Measurements from ENCODE around the gene APLN. TPM values are rescaled to one million over a fixed set of nuclear protein-coding genes. Genes with fewer than 3 reads are reported as not detected.

Gene APLN
- total RNA-seq, 2 experiments from 2014 or later = 1.9 to 2.1 TPM

GRCh38 chrX:129659141-129659540, 4.4 kb upstream of the APLN start:
- peaks cover 7% of the 10 kb centered on the region for H3K4me1 Mint-ChIP-seq
- CTCF ChIA-PET = interaction anchor here (0.8 to 1.0 kb wide), 2 partner anchors 15 to 17 kb away, joined by 3 read pairs; no protein-coding TSS in a partner anchor

GRCh38 chrX:129658429-129658828, 3.7 kb upstream of the APLN start:
- ATAC-seq = no peak
- CTCF ChIA-PET = interaction anchor here (0.5 to 1.0 kb wide), 2 partner anchors 18 to 84 kb away, joined by 3 to 4 read pairs; no protein-coding TSS in a partner anchor
- intact Hi-C loops (cut with DNase I, micrococcal nuclease) = loop anchor here in 1 of 2 experiments (5.0 kb wide), 2 partner anchors 69 to 164 kb away; no protein-coding TSS in a partner anchor

More at GRCh38 chrX:129659141-129659540, 4.4 kb upstream of the APLN start:
- Mint-ChIP-seq H3K36me3 (ENCODE audit: low read depth) (no peaks in the 10 kb centered on the region), H3K9me3 (ENCODE audit: low read depth) (no peaks in the 10 kb centered on the region), H3K4me3 (no peak overlapping the region), H3K27ac (no peak overlapping the region), H3K27me3 (peaks cover 4% of the 10 kb centered on the region)
- DNase-seq (no peak), ATAC-seq (no peak)
- POLR2A ChIA-PET = no interaction called here
- intact Hi-C loops (cut with DNase I, micrococcal nuclease) = loop anchor here in 1 of 2 experiments (5.0 kb wide), 2 partner anchors 68 to 163 kb away; no protein-coding TSS in a partner anchor

GRCh38 chrX:129655547-129656249, 942 bp upstream of the APLN start:
- H3K4me3 Mint-ChIP-seq = peak overlapping the region; percentile 55
- H3K4me1 Mint-ChIP-seq = peaks cover 9% of the 10 kb centered on the region
- intact Hi-C loops (cut with DNase I, micrococcal nuclease) = loop anchor here in 1 of 2 experiments (2.0 to 5.0 kb wide), 3 partner anchors 72 to 249 kb away; no protein-coding TSS in a partner anchor
- peak; percentile 7 for DNase-seq
- no peaks in the 10 kb centered on the region for H3K36me3 Mint-ChIP-seq (ENCODE audit: low read depth)
- no peaks in the 10 kb centered on the region for H3K9me3 Mint-ChIP-seq (ENCODE audit: low read depth)
- POLR2A ChIA-PET = no interaction called here
- CTCF ChIA-PET = interaction anchor here (0.7 to 2.0 kb wide), 6 partner anchors 18 to 126 kb away, joined by 3 to 12 read pairs (median 3); no protein-coding TSS in a partner anchor
- no peak overlapping the region for H3K27ac Mint-ChIP-seq
- ATAC-seq = peak; percentile 45
- H3K27me3 Mint-ChIP-seq = peaks cover 10% of the 10 kb centered on the region

More at GRCh38 chrX:129658429-129658828, 3.7 kb upstream of the APLN start:
- no peak overlapping the region for H3K4me3 Mint-ChIP-seq
- no peaks in the 10 kb centered on the region for H3K9me3 Mint-ChIP-seq (ENCODE audit: low read depth)
- peaks cover 9% of the 10 kb centered on the region for H3K4me1 Mint-ChIP-seq
- POLR2A ChIA-PET = no interaction called here
- no peak overlapping the region for H3K27ac Mint-ChIP-seq
- peaks cover 6% of the 10 kb centered on the region for H3K27me3 Mint-ChIP-seq
- no peaks in the 10 kb centered on the region for H3K36me3 Mint-ChIP-seq (ENCODE audit: low read depth)
- no peak for DNase-seq

- Mint-ChIP-seq H3K9me3 (ENCODE audit: low read depth) (no peaks in the 10 kb centered on the region), H3K36me3 (ENCODE audit: low read depth) (no peaks in the 10 kb centered on the region), H3K27ac (no peak overlapping the region), H3K4me1 (peaks cover 9% of the 10 kb centered on the region), H3K27me3 (peaks cover 10% of the 10 kb centered on the region), H3K4me3 (peak overlapping the region; percentile 63)
- ChIA-PET CTCF (interaction anchor here (0.8 to 2.0 kb wide), 5 partner anchors 19 to 144 kb away, joined by 3 to 12 read pairs (median 4); no protein-coding TSS in a partner anchor), POLR2A (no interaction called here)
- intact Hi-C loops (cut with DNase I, micrococcal nuclease) = loop anchor here in 1 of 2 experiments (2.0 kb wide), 1 partner anchor 251 kb away; no protein-coding TSS in a partner anchor
- peak; percentile 70 for ATAC-seq
- peak; percentile 44 for DNase-seq
These were observed 645 bp downstream of the APLN start for GRCh38 chrX:129653971-129654651.

GRCh38 chrX:129653181-129653970, 1.4 kb downstream of the APLN start:
- Mint-ChIP-seq H3K27me3 (peaks cover 10% of the 10 kb centered on the region), H3K36me3 (ENCODE audit: low read depth) (no peaks in the 10 kb centered on the region), H3K4me3 (peak overlapping the region; percentile 63), H3K27ac (no peak overlapping the region), H3K4me1 (peaks cover 9% of the 10 kb centered on the region), H3K9me3 (ENCODE audit: low read depth) (no peaks in the 10 kb centered on the region)
- intact Hi-C loops (cut with DNase I, micrococcal nuclease) = no loop called here
- ChIA-PET CTCF (no interaction called here), POLR2A (no interaction called here)
- ATAC-seq (no peak), DNase-seq (no peak)

GRCh38 chrX:129652565-129653169, 2.1 kb downstream of the APLN start:
- Mint-ChIP-seq H3K27ac (no peak overlapping the region), H3K4me3 (no peak overlapping the region), H3K27me3 (peaks cover 10% of the 10 kb centered on the region), H3K4me1 (peaks cover 9% of the 10 kb centered on the region), H3K36me3 (ENCODE audit: low read depth) (no peaks in the 10 kb centered on the region), H3K9me3 (ENCODE audit: low read depth) (no peaks in the 10 kb centered on the region)
- DNase-seq (no peak), ATAC-seq (no peak)
- intact Hi-C loops (cut with DNase I, micrococcal nuclease) = no loop called here
- CTCF ChIA-PET = no interaction called here
- POLR2A ChIA-PET = no interaction called here

GRCh38 chrX:129651756-129652564, 2.8 kb downstream of the APLN start:
- DNase-seq (no peak), ATAC-seq (no peak)
- Mint-ChIP-seq H3K36me3 (ENCODE audit: low read depth) (no peaks in the 10 kb centered on the region), H3K27ac (no peak overlapping the region), H3K4me3 (no peak overlapping the region), H3K9me3 (ENCODE audit: low read depth) (no peaks in the 10 kb centered on the region), H3K27me3 (peaks cover 10% of the 10 kb centered on the region), H3K4me1 (peaks cover 9% of the 10 kb centered on the region)
- intact Hi-C loops (cut with DNase I, micrococcal nuclease) = no loop called here
- POLR2A ChIA-PET = no interaction called here
- CTCF ChIA-PET = no interaction called here

GRCh38 chrX:129650821-129651510, 3.8 kb downstream of the APLN start:
- H3K4me3 Mint-ChIP-seq = no peak overlapping the region
- ChIA-PET CTCF (interaction anchor here (0.7 to 1.3 kb wide), 2 partner anchors 173 to 174 kb away, joined by 3 read pairs; no protein-coding TSS in a partner anchor), POLR2A (no interaction called here)
- ATAC-seq (no peak), DNase-seq (no peak)
- H3K4me1 Mint-ChIP-seq = peaks cover 9% of the 10 kb centered on the region
- no peaks in the 10 kb centered on the region for H3K36me3 Mint-ChIP-seq (ENCODE audit: low read depth)
- H3K27me3 Mint-ChIP-seq = peaks cover 10% of the 10 kb centered on the region
- H3K9me3 Mint-ChIP-seq (ENCODE audit: low read depth) = no peaks in the 10 kb centered on the region
- H3K27ac Mint-ChIP-seq = no peak overlapping the region
- intact Hi-C loops (cut with DNase I, micrococcal nuclease) = no loop called here

GRCh38 chrX:129650183-129650689, 4.5 kb downstream of the APLN start:
- no peak for ATAC-seq
- intact Hi-C loops (cut with DNase I, micrococcal nuclease) = no loop called here
- H3K27ac Mint-ChIP-seq = no peak overlapping the region
- peaks cover 2% of the 10 kb centered on the region for H3K4me1 Mint-ChIP-seq
- ChIA-PET CTCF (interaction anchor here (0.7 to 1.3 kb wide), 2 partner anchors 174 to 175 kb away, joined by 3 read pairs; no protein-coding TSS in a partner anchor), POLR2A (no interaction called here)
- peaks cover 7% of the 10 kb centered on the region for H3K27me3 Mint-ChIP-seq
- no peaks in the 10 kb centered on the region for H3K9me3 Mint-ChIP-seq (ENCODE audit: low read depth)
- H3K4me3 Mint-ChIP-seq = no peak overlapping the region
- no peak for DNase-seq
- no peaks in the 10 kb centered on the region for H3K36me3 Mint-ChIP-seq (ENCODE audit: low read depth)

All from activated CD4-positive, alpha-beta T cell treated with anti-CD3 and anti-CD28 coated beads for 36 hours (primary cell).